ENCODE measurements around the gene SCN3A. TPM values are rescaled to one million over a fixed set of nuclear protein-coding genes. Genes with fewer than 3 reads are reported as not detected.

SCN3A gene
- total and polyA plus RNA-seq, 2 of the 4 experiments (the other 2 are of a cell fraction), result 0.26 to 0.90 TPM

DNA sequence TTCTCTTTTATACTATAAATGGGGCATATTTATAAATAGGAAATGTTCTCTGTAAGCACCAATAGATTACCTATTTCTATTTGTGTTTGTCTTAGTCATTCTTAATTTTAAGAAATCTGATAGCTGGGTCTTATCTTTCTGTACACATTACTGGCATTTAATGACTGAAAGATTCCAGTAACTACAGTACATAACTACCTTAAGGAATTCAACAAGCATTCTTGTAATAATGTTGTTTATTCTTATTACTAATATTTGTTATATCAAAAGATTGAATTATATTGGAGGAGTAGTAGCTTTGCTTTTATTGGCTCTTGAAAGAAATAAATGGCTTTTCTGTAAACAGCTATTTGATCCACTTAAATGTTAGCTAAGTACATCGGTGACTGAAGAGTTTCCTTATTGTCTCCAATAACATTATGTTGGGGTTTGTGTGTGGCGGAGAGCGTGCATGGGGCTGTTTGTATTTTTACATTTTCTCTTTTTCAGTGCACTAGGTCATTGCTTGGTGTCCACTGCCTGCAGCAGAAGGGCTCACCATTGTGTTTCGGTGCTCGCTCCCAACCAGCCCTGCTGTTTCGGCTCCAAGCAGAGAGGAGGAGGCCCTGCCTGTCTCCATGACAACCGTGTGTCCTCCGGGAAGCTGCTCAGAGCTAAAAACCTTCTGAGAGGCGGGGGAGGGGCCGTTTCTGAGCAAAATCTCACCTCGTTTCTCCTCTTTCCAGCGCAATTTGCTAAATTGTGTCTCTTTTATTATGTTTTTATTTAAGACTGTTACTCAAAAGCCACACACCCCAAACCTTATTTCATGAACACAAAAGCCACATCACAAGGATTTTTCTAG lies 136.0 kb downstream of the SCN3A start:
- Histone ChIP-seq H3K23ac (ENCODE audit: low read depth, low read length) (0 out of 2 replicates have a peak overlapping the region, but pooled peaks have one; percentile 63), H3K56ac (ENCODE audit: extremely low read depth, insufficient read depth, low read length) (no peak overlapping the region), H2BK15ac (ENCODE audit: low read depth, low read length) (no peak overlapping the region), H3K14ac (replicated peaks; ENCODE audit: low read depth, low read length) (no peak overlapping the region), H3K4me3 (ENCODE audit: insufficient read depth, low read depth, low read length) (no peak overlapping the region; the same call in 1 of the 2 replicates), H4K91ac (ENCODE audit: insufficient read depth, low read depth, low read length) (no peak overlapping the region), H2BK5ac (ENCODE audit: low read depth, low read length, poor library complexity, severe bottlenecking) (no peak overlapping the region), H4K20me1 (ENCODE audit: insufficient read depth, low read length) (no peaks in the 10 kb centered on the region), H2AK5ac (ENCODE audit: low read depth, low read length) (no peak overlapping the region), H2AK9ac (replicated peaks; ENCODE audit: low read depth, low read length, poor library complexity) (no peak overlapping the region), H2BK120ac (ENCODE audit: low read depth, low read length) (peak overlapping the region; percentile 32), H3K18ac (ENCODE audit: low read depth, low read length) (no peak overlapping the region), H3K36me3 (ENCODE audit: control insufficient read depth, insufficient read depth, low read length) (no peaks in the 10 kb centered on the region), H2AFZ (replicated peaks; ENCODE audit: low read length, poor library complexity) (peak overlapping the region; percentile 83), H3K4me2 (ENCODE audit: low read depth, low read length) (peak overlapping the region; percentile 40), H3K27me3 (ENCODE audit: control insufficient read depth, insufficient read depth, low read length) (no peaks in the 10 kb centered on the region), H3K9me1 (ENCODE audit: insufficient read depth, low read length) (no peaks in the 10 kb centered on the region), H3K27ac (ENCODE audit: insufficient read depth, low read length) (no peak overlapping the region), H3K9me3 (ENCODE audit: control insufficient read depth, insufficient read depth, low read length) (no peaks in the 10 kb centered on the region), H2BK20ac (ENCODE audit: low read depth, low read length) (no peak overlapping the region; the same call in 1 of the 2 replicates), H3K4me1 (ENCODE audit: control insufficient read depth, insufficient read depth, low read length) (no peaks in the 10 kb centered on the region; the same call in 1 of the 2 replicates), H3K79me1 (ENCODE audit: low read depth in 1 of 2, low read length in 2 of 2) (no peaks in the 10 kb centered on the region), H3K9ac (ENCODE audit: low read depth, low read length) (no peak overlapping the region), H4K5ac (ENCODE audit: low read depth, low read length) (no peak overlapping the region), H3K4ac (ENCODE audit: low read depth, low read length) (no peak overlapping the region), H4K8ac (ENCODE audit: low read depth in 2 of 2, low read length in 2 of 2) (peak overlapping the region in 1 of 2 experiments; percentile 40; a peak in 1 of 4 replicates)
- no CpG with 5 or more reads among the region's 12 CpGs for WGBS, 2 experiments (ENCODE audit: extremely low coverage in 2 of 2, insufficient read length in 1 of 2)
- BruUV-seq (replicated peaks), result no TSS peak
- DNase-seq (peak; percentile 23), ATAC-seq (ENCODE audit: low read depth) (peak; percentile 88)
- ChIA-PET POLR2A (ENCODE audit: unreplicated experiment) (no interaction called here), CTCF (interaction anchor here (0.7 kb wide), 1 partner anchor 18 kb away, joined by 3 read pairs; no protein-coding TSS in a partner anchor)
- in situ Hi-C loops (cut with MboI; ENCODE audit: low sequenced_read_pairs), result no loop called here
- TF ChIP-seq RAD21 (IDR thresholded peaks at IDR 0.05; ENCODE audit: low read length) (no peak), MAZ (IDR thresholded peaks at IDR 0.05; ENCODE audit: borderline replicate concordance, low read depth, low read length) (no peak), CHD1 (IDR thresholded peaks at IDR 0.05; ENCODE audit: low read depth, low read length) (no peak), CEBPB (IDR thresholded peaks at IDR 0.05; ENCODE audit: low read depth, low read length) (no peak), POLR2A (IDR thresholded peaks at IDR 0.05; ENCODE audit: low read depth, low read length) (no peak), BHLHE40 (IDR thresholded peaks at IDR 0.05; ENCODE audit: low read depth, low read length) (no peak), RFX5 (IDR thresholded peaks at IDR 0.05; ENCODE audit: low read depth, low read length) (no peak), NFE2L2 (IDR thresholded peaks at IDR 0.05; ENCODE audit: low read depth, low read length) (no peak)
- dilution Hi-C loops (cut with HindIII; ENCODE audit: low sequenced_read_pairs, unreplicated experiment), result no loop called here
- intact Hi-C loops (cut with micrococcal nuclease), result no loop called here

All from IMR-90 (cell line).